Measurements from ENCODE around the gene PCTP.

PCTP gene

GRCh38 chr17:55750750-55751657 lies at the start of gene PCTP:
Gene PCTP, plus strand, starts transcription at chr17:55751051. Its CDS starts 53 bp downstream, at chr17:55751104.
- DNase-seq = peak; percentile 73

DNA sequence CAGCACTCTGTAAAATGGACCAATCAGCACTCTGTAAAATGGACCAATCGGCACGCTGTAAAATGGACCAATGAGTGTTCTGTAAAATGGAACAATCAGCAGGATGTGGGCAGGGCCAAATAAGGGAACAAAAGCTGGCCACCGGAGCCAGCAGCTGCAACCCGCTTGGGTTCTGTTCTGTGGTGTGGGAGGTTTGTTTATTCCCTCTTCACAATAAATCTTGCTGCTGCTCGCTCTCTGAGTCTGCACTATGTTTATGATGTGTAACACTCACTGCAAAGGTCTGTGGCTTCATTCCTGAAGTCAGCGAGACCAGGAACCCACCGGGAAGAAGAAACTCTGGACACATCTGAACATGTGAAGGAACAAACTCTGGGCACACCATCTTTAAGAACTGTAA lies 48.7 kb upstream of the PCTP start:
- no peak for DNase-seq

GRCh38 chr17:55704401-55704800 lies 46.5 kb upstream of the PCTP start:
- DNase-seq = no peak

- DNase-seq = no peak
Observed at GRCh38 chr17:55705847-55706246, 45.0 kb upstream of the PCTP start.

DNA sequence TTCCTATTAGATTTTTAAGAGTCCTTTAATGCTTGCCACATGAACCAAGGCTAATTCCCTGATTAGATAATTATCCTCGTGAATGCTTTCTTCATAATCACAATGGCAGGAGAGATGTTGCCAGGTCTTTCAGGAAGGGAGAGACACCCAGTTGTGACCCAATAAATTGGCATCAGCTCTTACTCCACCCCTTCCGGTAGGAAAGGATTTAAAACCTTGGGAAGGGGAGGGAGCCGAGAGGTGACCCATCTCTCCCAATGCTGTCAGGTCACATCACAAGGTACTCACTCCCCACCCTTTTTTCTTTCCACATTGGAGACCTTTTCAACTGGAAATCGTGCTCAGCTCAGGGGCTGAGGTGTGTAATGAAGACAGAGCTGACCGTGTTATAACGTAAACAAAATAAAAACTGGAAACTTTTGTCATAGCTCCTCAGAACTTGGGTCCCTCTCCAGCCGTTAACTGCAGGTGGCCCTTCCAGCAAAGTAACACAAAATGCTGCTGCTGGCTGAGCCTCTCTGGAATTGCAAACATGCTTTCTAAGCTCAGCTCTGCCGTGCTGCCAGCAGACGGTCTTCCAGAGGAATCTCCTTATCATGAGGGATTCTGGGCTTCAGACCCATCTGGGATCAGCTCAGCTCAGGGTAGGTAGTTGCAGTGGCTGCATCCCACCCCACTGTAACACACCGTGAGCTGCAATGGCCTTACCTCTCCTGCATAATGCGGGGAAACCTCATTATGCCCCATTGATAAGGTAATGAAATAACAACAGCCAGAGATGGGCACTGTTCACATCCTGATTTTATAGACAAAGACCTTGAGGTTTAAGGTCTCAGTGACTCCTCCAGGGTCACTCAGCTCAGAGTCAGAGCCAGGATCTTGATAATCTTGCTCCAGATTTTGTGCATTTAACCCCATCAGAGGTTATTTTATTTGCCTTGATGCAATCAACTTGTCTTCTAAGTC lies 43.8 kb upstream of the PCTP start:
- no peak for DNase-seq

- no peak for DNase-seq
Observed at GRCh38 chr17:55708175-55708974, 42.5 kb upstream of the PCTP start.

- DNase-seq = no peak
Observed at GRCh38 chr17:55709440-55709839, 41.4 kb upstream of the PCTP start.

GRCh38 chr17:55709984-55710383 lies 40.9 kb upstream of the PCTP start:
- no peak for DNase-seq

DNA sequence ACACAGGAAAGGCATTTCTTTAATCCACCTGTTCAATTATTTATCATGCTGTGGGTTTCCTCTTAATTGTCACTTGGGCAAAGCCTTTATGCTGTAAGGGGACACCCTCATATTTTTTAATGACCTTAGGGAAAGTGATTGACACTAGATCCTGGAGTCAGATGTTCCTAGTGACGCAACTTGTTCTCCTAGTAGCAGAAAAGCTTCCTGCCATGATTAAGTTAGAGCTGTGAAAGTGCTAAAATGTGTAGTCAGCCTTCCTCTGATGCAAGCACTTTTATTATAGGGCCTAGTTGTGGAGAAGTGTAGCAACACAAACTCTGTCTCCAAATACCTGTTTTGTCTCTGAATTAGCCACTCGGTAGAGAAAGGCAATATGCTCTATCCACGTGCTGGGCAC lies 40.4 kb upstream of the PCTP start:
- no peak for DNase-seq

DNA sequence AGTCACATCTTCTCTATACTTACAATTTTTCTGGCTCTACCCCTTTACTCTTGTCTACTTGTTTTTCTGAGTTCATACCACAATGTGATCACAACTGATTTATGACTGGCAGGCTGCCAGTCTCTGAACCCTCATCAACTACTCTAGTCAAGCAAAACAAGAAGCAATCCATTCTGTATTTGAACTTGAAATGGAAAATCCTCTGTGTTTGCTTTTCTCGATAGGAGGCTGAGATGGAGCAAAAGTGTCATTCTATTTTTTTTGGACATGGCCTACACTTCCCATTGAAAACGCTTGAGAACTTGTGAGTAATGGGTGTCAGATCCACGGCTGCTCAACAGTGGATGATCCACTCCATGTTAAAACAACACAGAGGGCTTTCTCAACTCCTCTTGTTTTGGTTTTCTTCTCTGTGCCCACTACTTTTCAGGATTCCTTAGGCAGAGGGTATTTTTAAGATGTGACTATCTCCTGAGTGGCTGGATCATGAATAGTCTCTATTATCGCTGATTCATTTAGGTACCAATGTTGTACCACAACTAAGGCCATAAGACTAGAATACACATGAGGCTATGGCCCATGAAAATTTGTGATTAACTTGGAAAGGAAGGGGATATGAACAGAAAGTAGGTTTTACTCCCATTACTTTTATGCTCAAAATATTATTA lies 39.9 kb upstream of the PCTP start:
- no peak for DNase-seq

GRCh38 chr17:55717432-55717831 lies 33.4 kb upstream of the PCTP start:
- no peak for DNase-seq

GRCh38 chr17:55717898-55718735 lies 32.7 kb upstream of the PCTP start:
- peak; percentile 58 for DNase-seq

- no peak for DNase-seq
Observed at GRCh38 chr17:55720919-55721836, 29.7 kb upstream of the PCTP start.

- no peak for DNase-seq
Observed at GRCh38 chr17:55722016-55722736, 28.7 kb upstream of the PCTP start.

DNA sequence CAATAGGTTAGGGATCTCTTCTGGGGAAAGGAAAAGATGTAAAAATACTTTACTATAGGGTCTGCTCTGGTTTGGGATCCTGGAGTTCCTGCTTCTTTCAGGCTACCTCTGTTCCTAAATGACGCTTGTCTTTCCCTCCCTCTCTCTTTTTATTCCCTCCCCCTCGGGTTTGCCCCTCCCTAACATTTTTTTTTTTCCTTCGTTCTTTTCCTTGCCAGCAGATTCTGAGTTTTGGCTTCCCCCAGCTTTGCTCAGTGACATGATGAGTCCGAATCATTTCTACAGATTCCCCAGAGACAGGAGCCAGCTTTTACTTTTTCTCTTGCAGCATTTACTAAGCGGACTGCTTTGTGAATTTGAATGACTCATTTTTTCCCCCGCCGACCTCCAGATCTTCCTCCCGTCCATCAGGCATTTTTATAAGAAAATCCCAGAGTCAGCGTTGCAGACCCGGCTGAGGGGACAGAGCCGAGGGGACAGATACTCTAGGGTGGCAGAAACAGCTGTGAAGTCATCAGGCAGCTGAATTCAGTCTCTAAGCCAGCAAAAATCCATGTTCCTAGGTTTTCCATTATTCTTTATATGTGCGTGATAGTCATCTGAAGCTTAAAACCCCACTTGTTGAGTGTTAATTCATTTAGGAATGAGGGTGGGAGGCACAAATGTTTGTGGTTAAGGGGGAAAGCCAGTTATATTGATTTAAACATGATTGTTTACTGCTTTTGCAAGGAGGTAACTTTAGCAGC lies 27.9 kb upstream of the PCTP start, which contains the start of gene TMEM100:
TSS of gene TMEM100 (minus strand) at position 123 of the 746 bp plus-strand sequence. CDS start 1,794 bp downstream, outside the sequence.
- no peak for DNase-seq

DNA sequence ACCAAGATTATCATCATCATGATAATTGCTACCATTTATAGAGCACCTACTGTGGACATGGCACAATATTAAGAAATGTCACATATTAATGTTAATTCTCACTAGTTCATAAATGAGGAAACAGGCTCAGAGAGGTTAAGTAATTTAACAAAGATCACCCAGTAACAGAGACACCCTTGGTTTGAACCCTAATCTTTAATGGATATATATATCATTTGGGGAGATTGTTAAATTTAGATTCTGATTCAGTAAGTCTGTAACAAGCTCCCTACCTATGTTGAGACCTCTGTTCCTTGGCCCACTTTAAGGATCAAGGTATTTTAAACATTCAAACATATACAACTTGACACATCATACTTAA lies 27.4 kb upstream of the PCTP start:
- no peak for DNase-seq

GRCh38 chr17:55726440-55726839 lies 24.4 kb upstream of the PCTP start:
- no peak for DNase-seq

DNA sequence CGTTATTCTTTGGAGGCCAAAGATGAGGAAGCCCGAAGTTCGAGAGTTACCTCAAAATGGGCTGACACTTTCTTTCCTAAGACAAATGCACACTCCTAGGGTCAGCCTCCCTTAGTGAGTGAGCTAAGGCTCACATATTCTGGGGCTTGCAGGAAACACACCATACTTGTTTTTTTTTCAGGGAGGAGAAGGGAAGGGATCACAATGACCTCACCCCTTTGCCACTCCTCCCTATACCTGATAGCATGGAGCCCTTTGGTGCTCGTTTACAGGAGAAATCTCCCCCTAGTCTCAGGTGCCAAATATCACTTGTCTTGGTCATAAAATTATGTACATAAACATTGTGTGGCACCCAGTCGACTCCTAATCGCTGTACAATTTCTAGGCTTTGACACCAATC lies 23.6 kb upstream of the PCTP start:
- no peak for DNase-seq

GRCh38 chr17:55727920-55728319 lies 22.9 kb upstream of the PCTP start:
- no peak for DNase-seq
